Lower leg skin (tissue), 3 donors: ENCODE measurements around the gene ATP2A1.

Experiments
- CTCF ChIP-seq, 3 donors: fragments of 450-650 bp; IDR thresholded peaks; one replicate each; pipeline ENCODE4 v1.5.1; 2016; ENCODE audit warnings: antibody characterized with exemption in 3 of 3, mild to moderate bottlenecking in 3 of 3, moderate library complexity in 2 of 3
- POLR2A ChIP-seq, 2 donors: fragments of 450-650 bp; IDR thresholded peaks; one replicate each; pipeline ENCODE4 v1.6.1; 2016 to 2017; ENCODE audit warnings: antibody characterized with exemption in 2 of 2, mild to moderate bottlenecking in 1 of 2, moderate library complexity in 1 of 2

- TF ChIP-seq CTCF (IDR thresholded peaks at IDR 0.05) (no peak), POLR2A (IDR thresholded peaks at IDR 0.05) (no peak)
These were observed 13.1 kb upstream of the ATP2A1 start for GRCh38 chr16:28865001-28865688.
